Prostate gland (tissue), 2 donors: Measurements from ENCODE around the gene SYNC. TPM values are rescaled to one million over a fixed set of nuclear protein-coding genes. Genes with fewer than 3 reads are reported as not detected.
"Not testable (repeated sequence)": the region's sequence is repeated elsewhere in the genome, so short reads cannot be mapped to it uniquely, and the experiment has no call there.

Experiments used
- DNase-seq: peaks from one replicate; pipeline ENCODE4 v3.0.0-alpha.2; 2019; ENCODE audit warnings: low spot score
- H3K27ac ChIP-seq, 2 donors: fragments of 200-600 bp; sonication (generic); 2 replicates each; pipeline ENCODE4 v1.5.1; 2017 to 2019
- H3K27me3 ChIP-seq: fragments of 200-600 bp; sonication (generic); replicated peaks from 2 replicates; pipeline ENCODE4 v1.5.1; 2019; ENCODE audit not compliant: insufficient read depth
- H3K36me3 ChIP-seq, 2 donors: fragments of 200-600 bp; sonication (generic); 1 replicate in 1 of 2; 2 replicates in 1 of 2; pipeline versions ENCODE4 v1.5.1 to v1.8.1; 2017 to 2019
- H3K4me1 ChIP-seq: fragments of 200-600 bp; sonication (generic); replicated peaks from 2 replicates; pipeline ENCODE4 v1.5.1; 2019
- H3K4me3 ChIP-seq, 2 donors: fragments of 200-600 bp; sonication (generic); 2 replicates each; pipeline ENCODE4 v1.5.1; 2017 to 2019
- H3K9me3 ChIP-seq: fragments of 200-600 bp; sonication (generic); 2 replicates; pipeline ENCODE4 v1.5.1; 2017
- CTCF ChIP-seq, 4 experiments: fragments of 200-600 bp in 2 of 4; fragments of 450-650 bp in 2 of 4; sonication (generic) in 2 of 4; IDR thresholded peaks; 1 replicate in 3 of 4; 2 replicates in 1 of 4; pipeline ENCODE4 v1.5.1; 2016 to 2019; ENCODE audit warnings: antibody characterized with exemption in 4 of 4, mild to moderate bottlenecking in 2 of 4, moderate library complexity in 2 of 4
- POLR2A ChIP-seq: fragments of 450-650 bp; IDR thresholded peaks from one replicate; pipeline ENCODE4 v1.6.1; 2016; ENCODE audit warnings: antibody characterized with exemption, mild to moderate bottlenecking
- POLR2AphosphoS5 ChIP-seq: sonication (generic); formaldehyde crosslinking; IDR thresholded peaks from one replicate; pipeline ENCODE4 v1.6.1; 2017; ENCODE audit warnings: antibody characterized with exemption
- WGBS: methylation state at CpG from one replicate; pipeline ENCODE4 v1.1.5; 2018; 5-methylcytosine and 5-hydroxymethylcytosine counted together
- intact Hi-C: fragments of 100-400 bp; cut with DNase I; formaldehyde crosslinking; loops from one replicate; pipeline ENCODE4 v1.14.2; 2022
- small RNA-seq, 2 donors: library from RNA; depleted of rRNA; stranded (forward); fragments of <200 nt; gene quantifications; one replicate each; pipeline ENCODE3, GENCODE V24; 2016
- total RNA-seq, 2 donors: library from RNA; depleted of rRNA; stranded (reverse); fragments of >200 nt; gene quantifications; one replicate each; pipeline ENCODE4 v1.1.0, GENCODE V29; 2016

Gene SYNC
- total RNA-seq, 2 donors from 2014 or later, result 7.9 to 18.2 TPM

DNA sequence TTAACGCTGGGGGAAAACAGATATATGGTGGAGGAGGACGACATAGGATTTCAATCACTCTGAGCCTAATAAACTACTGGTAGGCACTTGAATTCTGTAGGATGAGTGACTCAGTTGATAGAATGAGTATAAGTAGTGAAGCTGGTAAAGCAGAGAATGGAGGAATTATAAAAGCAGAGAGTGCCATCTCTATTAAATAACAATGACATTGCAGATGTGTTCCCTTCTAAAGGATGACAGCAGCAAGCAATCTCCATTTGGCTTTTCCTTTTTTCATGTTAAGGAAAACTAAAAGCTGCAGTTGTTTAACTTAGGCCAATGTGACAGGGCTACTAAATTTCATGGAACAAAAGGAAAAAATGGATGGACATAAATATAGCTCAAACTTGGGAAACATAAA is 69.7 kb downstream of the SYNC start:
- H3K27me3 ChIP-seq, result no peaks in the 10 kb centered on the region
- intact Hi-C loops, result no loop called here
- 70% methylated on average over 2 of the region's 2 CpGs for WGBS
- DNase-seq, result no peak
- TF ChIP-seq POLR2AphosphoS5 (no peak), POLR2A (no peak), CTCF (IDR thresholded peaks at IDR 0.05) (no peak)
- H3K4me3 ChIP-seq, result no peak overlapping the region
- H3K27ac ChIP-seq, result no peak overlapping the region
- no peaks in the 10 kb centered on the region for H3K36me3 ChIP-seq
- H3K9me3 ChIP-seq, result no peaks in the 10 kb centered on the region
- no peaks in the 10 kb centered on the region for H3K4me1 ChIP-seq

DNA sequence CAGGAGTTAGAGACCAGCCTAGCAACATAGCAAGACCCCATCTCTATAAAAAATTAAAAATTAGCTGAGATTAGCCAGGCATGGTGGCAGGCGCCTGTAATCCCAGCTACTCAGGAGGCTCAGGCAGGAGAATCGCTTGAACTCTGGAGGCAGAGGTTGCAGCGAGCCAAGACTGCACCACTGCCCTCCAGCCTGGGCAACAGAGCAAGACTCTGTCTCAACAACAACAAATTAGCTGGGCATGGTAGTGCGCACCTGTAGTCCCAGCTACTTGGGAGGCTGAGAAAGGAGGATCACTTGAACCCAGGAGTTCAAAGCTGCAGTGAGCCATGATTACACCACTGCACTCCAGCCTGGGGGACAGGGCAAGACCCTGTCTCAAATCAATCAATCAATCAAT is 72.4 kb downstream of the SYNC start:
- H3K27ac ChIP-seq, H3K4me1 ChIP-seq, H3K36me3 ChIP-seq, H3K9me3 ChIP-seq, intact Hi-C loops, DNase-seq, H3K27me3 ChIP-seq, H3K4me3 ChIP-seq: not testable (repeated sequence)
- 97% methylated on average over 4 of the region's 4 CpGs for WGBS

Small RNA genes lying within 50 kb of the gene (small RNA-seq; reads per million reads assigned to genes)
- 0 reads per million in 2 donors for gene RF00019

Other genes with a start within 250 kb of the SYNC start
- gene ZBTB8B, start 237.7 kb downstream of the SYNC start, total RNA-seq, result under 1 TPM; 0.18 to 0.45 TPM
- gene ZBTB8A, start 163.3 kb downstream of the SYNC start, total RNA-seq, result 1 to 10 TPM; 5.9 to 7.4 TPM
- 10 to 100 TPM; 32.7 to 38.7 TPM for gene ZBTB8OS, start 52.2 kb downstream of the SYNC start, total RNA-seq
- 100 to 1,000 TPM; 122 to 183 TPM for gene RBBP4, start 51.6 kb downstream of the SYNC start, total RNA-seq
- gene YARS1, start 114.6 kb upstream of the SYNC start, total RNA-seq, result 10 to 100 TPM; 32.0 to 63.5 TPM
- 10 to 100 TPM; 27.1 to 72.5 TPM for gene S100PBP, start 114.9 kb upstream of the SYNC start, total RNA-seq
- gene FNDC5, start 168.1 kb upstream of the SYNC start, total RNA-seq, result 10 to 100 TPM in 1 of 2 donors, 1 to 10 TPM in 1; 1.5 to 19.1 TPM
- gene HPCA, start 183.7 kb upstream of the SYNC start, total RNA-seq, result 1 to 10 TPM in 1 of 2 donors, not detected in 1; 1.6 TPM
- gene TMEM54, start 198.6 kb upstream of the SYNC start, total RNA-seq, result 100 to 1,000 TPM in 1 of 2 donors, 10 to 100 TPM in 1; 96.2 to 239 TPM